Measurements from ENCODE around the gene C16orf54.
"Not testable (repeated sequence)": the region's sequence is repeated elsewhere in the genome, so short reads cannot be mapped to it uniquely, and the experiment has no call there.

DNA sequence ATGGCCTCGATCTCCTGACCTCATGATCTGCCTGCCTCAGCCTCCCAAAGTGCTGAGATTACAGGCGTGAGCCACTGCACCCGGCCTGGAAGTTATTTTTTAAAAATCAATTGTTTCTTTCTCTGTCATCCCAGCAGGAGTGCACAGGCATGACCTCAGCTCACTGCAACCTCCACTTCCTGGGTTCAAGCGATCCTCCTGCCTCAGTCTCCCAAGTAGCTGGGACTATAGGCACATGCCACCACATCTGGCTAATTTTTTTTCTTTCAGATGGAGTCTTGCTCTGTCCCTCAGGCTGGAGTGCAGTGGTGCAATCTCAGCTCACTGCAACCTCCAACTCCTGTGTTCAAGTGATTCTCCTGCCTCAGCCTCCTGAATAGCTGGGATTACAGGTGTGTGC, 41.4 kb upstream of the C16orf54 start:
- TF ChIP-seq POLR2A, POLR2AphosphoS5 (IDR thresholded peaks at IDR 0.05; ENCODE audit: low read depth, low read length): not testable (repeated sequence)

All from GM12891 (cell line).